ENCODE data around the gene PAK4.
"Not testable (repeated sequence)": the region's sequence is repeated elsewhere in the genome, so short reads cannot be mapped to it uniquely, and the experiment has no call there.

The PAK4 gene

DNA sequence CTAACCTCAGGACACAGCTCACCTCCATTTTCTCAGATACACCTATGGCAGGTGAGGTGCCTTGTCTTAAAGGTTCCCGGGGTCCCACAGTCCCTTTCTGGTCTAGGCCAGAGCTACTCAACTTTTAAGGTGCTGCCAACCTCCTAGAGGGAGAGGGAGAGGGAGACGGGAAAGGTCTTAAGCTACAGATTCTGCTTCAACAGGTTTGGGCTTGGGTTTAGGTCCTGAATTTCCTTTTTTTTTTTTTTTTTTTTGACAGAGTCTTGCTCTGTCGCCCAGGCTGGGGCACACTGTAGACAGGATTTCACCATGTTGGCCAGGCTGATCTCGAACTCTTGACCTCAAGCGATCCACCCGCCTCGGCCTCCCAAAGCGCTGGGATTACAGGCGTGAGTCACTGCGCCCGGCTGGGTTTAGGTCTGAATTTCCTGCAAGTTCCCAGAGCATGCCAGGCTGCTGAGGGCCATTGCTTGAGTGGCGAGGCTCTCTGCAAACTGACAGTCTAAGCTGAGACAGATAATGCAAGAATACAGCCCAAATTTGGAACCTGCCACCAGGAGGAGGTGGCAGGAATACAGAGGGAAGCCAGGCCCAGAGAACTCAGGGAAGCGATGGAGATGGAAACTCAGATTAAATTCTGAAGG lies 86.3 kb downstream of the PAK4 start:
- DNase-seq = no peak

DNA sequence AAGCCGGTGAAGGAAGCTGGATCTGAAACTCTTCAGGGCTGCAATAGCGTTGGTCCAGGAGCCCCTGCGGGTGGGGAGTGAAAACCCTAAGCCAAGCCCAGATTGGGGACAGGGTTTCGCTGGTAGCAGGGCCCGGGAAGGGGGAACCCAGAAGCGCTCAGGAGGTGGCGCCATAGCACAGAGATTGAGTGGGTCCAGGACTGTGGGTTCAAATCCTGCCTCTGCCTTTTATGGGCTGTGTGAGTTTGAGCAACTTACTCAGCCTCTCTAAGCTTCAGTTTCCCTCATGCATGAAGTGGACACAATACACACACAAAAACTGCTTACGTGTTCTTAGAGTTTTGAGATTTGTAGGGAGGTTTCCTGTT lies 86.8 kb downstream of the PAK4 start:
- DNase-seq = no peak

DNA sequence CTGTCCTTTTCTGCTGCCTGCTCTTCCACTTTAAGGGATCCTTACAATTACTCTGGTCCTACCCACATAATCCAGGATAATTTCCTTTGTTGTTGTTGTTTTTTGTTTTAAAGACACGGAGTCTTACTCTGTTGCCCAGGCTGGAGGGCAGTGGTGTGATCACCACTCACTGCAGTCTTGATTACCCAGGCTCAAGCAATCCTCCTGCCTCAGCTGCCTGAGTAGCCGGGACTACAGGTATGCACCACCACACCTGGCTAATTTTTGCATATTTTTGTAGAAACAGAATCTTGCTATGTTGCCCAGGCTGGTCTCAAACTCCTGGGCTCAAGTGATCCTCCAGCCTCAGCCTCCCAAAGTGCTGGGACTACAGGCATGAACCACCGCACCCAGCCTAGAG lies 89.7 kb downstream of the PAK4 start:
- not testable (repeated sequence) for DNase-seq

DNA sequence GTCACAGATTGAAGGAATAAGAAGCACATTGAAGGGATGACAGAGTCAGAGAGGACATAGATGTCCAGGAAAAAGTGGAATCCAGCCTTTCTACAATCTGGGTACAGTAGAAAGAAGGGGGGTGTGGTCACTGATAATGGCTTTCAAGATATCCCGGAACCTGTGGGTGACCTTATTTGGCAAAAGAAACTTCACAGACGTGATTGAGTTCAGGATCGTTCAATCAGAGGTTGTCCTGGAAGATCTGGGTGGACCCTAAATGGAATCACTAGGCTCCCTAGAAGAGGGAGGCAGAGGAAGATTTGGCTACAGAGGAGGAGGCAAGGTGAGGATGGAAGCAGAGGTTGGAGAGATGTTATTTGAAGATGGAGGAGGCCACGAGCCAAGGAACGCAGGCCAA lies 91.5 kb downstream of the PAK4 start:
- DNase-seq = no peak

DNA sequence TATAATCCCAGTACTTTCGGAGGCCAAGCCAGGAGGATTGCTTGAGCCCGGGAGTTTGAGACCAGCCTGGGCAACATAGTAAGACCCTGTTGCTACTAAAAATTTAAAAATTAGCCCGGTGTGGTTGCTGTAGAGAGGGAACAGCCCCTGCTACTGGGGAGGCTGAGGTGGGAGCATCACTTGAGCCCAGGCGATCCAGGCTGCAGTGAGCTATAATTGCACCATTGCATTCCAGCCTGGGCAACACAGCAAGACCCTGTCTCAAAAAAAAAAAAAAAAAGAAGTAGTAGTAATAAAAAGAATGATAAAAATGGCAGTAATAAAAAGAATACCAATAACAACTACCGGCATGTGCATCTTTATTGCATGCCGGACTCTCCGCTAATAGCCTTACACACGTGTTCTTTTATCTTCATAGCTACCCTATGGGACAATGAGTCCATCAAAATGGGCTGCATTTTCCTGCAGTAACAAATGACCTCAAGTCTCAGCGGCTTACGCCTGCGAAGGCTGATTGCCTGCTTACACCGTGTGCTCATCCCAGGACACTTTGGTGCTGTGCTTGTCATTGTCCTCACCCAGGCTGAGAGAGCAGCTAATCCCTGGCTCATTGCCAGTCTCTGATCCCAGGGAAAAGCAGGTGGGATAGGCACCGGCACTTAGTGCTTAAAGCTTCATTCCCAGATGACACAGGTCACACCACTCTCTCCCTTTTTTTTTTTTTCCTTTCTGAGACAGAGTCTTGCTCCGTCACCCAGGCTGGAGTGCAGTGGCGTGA lies 92.8 kb downstream of the PAK4 start:
- DNase-seq = no peak

DNA sequence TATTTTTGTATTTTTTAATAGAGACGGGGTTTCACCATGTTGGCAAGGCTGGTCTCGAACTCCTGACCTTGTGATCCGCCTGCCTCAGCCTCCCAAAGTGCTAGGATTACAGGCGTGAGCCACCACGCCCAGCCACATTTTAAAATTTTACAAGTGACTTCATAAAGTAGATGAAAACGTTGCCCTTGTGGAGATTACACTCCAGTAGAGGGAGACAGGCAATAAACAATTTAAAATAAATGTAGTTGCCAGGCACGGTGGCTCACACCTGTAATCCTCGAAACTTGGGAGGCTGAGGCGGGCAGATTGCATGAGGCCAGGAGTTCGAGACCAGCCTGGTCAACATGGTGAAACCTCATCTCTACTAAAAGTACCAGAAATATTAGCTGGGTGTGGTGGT lies 93.5 kb downstream of the PAK4 start:
- not testable (repeated sequence) for DNase-seq

DNA sequence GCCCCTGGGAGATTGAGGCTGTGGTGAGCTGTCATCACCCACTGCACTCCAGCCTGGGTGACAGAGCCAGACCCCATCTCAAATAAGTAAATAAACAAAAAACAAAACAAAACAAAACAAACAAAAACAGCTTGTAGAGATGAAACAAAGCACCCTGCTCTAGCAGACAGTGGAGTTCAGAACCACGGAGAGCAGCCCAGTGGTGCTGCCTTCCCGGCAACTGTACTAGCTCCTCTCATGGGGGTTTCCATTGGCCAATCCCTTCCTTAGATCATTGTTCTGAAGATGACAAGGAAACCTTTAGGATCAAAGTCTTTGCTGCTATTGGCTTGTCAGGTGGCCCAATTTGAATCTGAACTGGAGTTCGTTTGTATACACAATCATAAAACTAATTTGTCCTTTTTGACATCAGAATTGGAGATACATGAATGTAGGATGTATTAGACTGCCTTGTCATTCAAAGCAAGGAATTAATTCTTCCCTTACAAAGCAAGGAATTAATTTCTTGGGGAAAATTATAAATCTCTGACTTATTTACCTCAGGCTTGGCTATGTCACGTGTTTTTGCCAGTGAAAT lies 98.2 kb downstream of the PAK4 start:
- DNase-seq = no peak

DNA sequence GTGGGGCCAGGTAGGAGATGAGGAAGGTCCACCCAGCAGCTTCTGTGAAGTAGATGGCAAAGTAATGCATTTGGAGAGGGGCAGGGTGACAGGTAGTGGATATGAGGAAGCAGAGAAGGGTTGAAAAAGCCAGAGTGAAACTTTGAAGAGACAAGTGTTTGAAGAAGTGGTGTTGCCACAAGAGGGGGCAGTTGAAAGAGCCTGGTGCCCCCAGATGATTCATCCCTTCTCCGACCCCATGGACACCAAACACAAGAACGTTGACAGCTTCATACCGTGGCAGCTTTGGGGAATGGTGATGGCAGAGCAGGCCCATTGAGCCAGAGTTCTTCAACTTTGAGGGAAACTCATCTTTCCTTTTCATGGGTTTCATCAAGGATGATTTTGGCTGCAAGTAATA lies 99.3 kb downstream of the PAK4 start:
- no peak for DNase-seq
